ENCODE measurements around the gene AFF3. TPM values are rescaled to one million over a fixed set of nuclear protein-coding genes. Genes with fewer than 3 reads are reported as not detected.

Gene AFF3
- total and polyA plus RNA-seq, 4 donors: 0.48 to 5.3 (median 2.3) TPM

GRCh38 chr2:99695130-99695943, 447.1 kb downstream of the AFF3 start:
- Histone ChIP-seq H3K9me3 (ENCODE audit: control insufficient read depth in 4 of 4, low read length in 3 of 4) (no peaks in the 10 kb centered on the region), H3K27me3 (ENCODE audit: control insufficient read depth in 4 of 4, insufficient read depth in 4 of 4, low read length in 3 of 4) (no peaks in the 10 kb centered on the region), H3K4me1 (ENCODE audit: control insufficient read depth in 4 of 4, insufficient read depth in 4 of 4, low read length in 3 of 4) (no peaks in the 10 kb centered on the region), H3K4me3 (ENCODE audit: low read depth in 1 of 3, low read length in 3 of 3) (no peak overlapping the region), H3K9ac (ENCODE audit: low read depth in 1 of 2, low read length in 2 of 2) (no peak overlapping the region), H3K27ac (ENCODE audit: low read depth in 1 of 2, low read length in 2 of 2) (no peak overlapping the region), H3K36me3 (ENCODE audit: control insufficient read depth in 4 of 4, insufficient read depth in 3 of 4, low read depth in 1 of 4, low read length in 3 of 4) (no peaks in the 10 kb centered on the region)
- DNase-seq (ENCODE audit: low spot score): no peak
- TF ChIP-seq RAD21 (IDR thresholded peaks at IDR 0.05): no peak
- no peak for TF ChIP-seq TAF1 (conservative IDR thresholded peaks at IDR 0.05)
- no peak for TF ChIP-seq NR2F2 (IDR thresholded peaks at IDR 0.05)
- TF ChIP-seq GABPA (IDR thresholded peaks at IDR 0.05 in 1 of 2, conservative IDR thresholded peaks at IDR 0.05 in 1 of 2): no peak
- TF ChIP-seq JUND (IDR thresholded peaks at IDR 0.05): no peak
- TF ChIP-seq RXRA (IDR thresholded peaks at IDR 0.05): no peak
- TF ChIP-seq YY1 (IDR thresholded peaks at IDR 0.05): no peak
- no peak for TF ChIP-seq FOXA2 (IDR thresholded peaks at IDR 0.05)
- no peak for TF ChIP-seq ATF3 (IDR thresholded peaks at IDR 0.05)
- no peak for TF ChIP-seq EGR1 (IDR thresholded peaks at IDR 0.05; ENCODE audit: low read depth in 2 of 2)
- TF ChIP-seq FOXA1 (IDR thresholded peaks at IDR 0.05): no peak
- no peak for TF ChIP-seq CTCF (IDR thresholded peaks at IDR 0.05; ENCODE audit: low read depth, low read length, missing input control)
- no peak for TF ChIP-seq SP1 (IDR thresholded peaks at IDR 0.05)
- no peak for TF ChIP-seq MAX (IDR thresholded peaks at IDR 0.05)
- no peak for TF ChIP-seq ZBTB33 (IDR thresholded peaks at IDR 0.05)
- TF ChIP-seq HNF4A (conservative IDR thresholded peaks at IDR 0.05): no peak
- no peak for TF ChIP-seq REST (IDR thresholded peaks at IDR 0.05)
- TF ChIP-seq HNF4G (IDR thresholded peaks at IDR 0.05): no peak
- 89% methylated on average over 11 of the region's 11 CpGs for WGBS

Measured in liver (tissue), 9 donors.